ENCODE results near the gene TRIM28. TPM values are rescaled to one million over a fixed set of nuclear protein-coding genes. Genes with fewer than 3 reads are reported as not detected.

The TRIM28 gene
- total and polyA plus RNA-seq, 9 of the 15 experiments (the other 6 are each of a cell fraction or from before 2014, with no cell fraction given) = 12.1 to 797 (median 490) TPM

DNA sequence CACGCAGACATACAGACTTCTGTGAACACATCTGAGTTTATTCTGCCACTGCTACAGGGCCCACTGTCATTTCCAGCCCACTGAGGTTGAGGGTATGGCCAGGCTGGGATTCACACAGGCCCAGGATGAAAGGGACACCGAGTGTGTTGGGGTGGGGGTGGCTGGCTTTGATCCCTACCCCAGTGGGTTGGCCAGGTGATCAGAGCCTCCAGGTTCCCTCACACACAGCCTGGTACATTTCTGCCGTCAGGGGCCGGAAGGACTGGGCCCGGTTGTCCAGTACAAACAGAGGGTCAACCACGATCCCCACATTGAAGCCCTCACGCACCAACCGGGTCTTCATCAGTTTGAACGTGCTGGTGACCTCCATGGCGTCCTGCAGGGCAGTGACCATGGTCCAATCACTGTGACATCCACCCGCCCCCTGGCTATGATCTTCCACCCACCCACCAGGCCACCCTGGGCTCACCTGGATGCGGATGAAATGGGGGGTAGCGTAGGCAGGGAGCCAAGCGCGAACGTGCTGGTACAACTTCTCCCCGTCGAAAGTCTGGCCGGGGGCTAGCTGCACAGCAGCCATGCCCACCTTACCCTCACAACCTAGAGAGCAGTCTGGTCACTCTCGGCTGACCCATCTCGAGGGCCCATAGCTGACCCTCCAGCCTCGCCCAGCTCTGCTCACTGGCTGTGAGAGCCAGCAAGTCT is 45.4 kb upstream of the TRIM28 start (continued):
- TF ChIP-seq, protein P1, sequence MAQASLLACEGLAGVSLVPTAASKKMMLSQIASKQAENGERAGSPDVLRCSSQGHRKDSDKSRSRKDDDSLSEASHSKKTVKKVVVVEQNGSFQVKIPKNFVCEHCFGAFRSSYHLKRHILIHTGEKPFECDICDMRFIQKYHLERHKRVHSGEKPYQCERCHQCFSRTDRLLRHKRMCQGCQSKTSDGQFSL (CRISPR knock-in tag; IDR thresholded peaks at IDR 0.05) = 0 out of 2 replicates have a peak, but pooled peaks have one; percentile 10
- TF ChIP-seq, protein P1 (tag; IDR thresholded peaks at IDR 0.05) = no peak
- TF ChIP-seq, protein P2, sequence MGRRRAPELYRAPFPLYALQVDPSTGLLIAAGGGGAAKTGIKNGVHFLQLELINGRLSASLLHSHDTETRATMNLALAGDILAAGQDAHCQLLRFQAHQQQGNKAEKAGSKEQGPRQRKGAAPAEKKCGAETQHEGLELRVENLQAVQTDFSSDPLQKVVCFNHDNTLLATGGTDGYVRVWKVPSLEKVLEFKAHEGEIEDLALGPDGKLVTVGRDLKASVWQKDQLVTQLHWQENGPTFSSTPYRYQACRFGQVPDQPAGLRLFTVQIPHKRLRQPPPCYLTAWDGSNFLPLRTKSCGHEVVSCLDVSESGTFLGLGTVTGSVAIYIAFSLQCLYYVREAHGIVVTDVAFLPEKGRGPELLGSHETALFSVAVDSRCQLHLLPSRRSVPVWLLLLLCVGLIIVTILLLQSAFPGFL (CRISPR knock-in tag; IDR thresholded peaks at IDR 0.05) = no peak
- TF ChIP-seq ZNF239 (CRISPR knock-in tag; IDR thresholded peaks at IDR 0.05) (no peak), PHF20 (IDR thresholded peaks at IDR 0.05; ENCODE audit: partially characterized antibody) (no peak), ZNF589 (CRISPR knock-in tag; IDR thresholded peaks at IDR 0.05; ENCODE audit: low read depth) (no peak), ZKSCAN8 (CRISPR knock-in tag; IDR thresholded peaks at IDR 0.05) (no peak), NCOA6 (IDR thresholded peaks at IDR 0.05) (no peak), TCF7 (IDR thresholded peaks at IDR 0.05; ENCODE audit: borderline replicate concordance) (no peak), STAT5B (CRISPR knock-in tag; IDR thresholded peaks at IDR 0.05) (no peak), ETV1 (tag; conservative IDR thresholded peaks at IDR 0.05; ENCODE audit: low read depth) (peak; percentile 29; the same call in 1 of the 2 replicates), PHF8 (IDR thresholded peaks at IDR 0.05; ENCODE audit: borderline replicate concordance, low read length) (no peak), TAF15 (IDR thresholded peaks at IDR 0.05; ENCODE audit: low read depth, low read length) (no peak), ZNF695 (CRISPR knock-in tag; IDR thresholded peaks at IDR 0.05) (no peak), ZNF766 (CRISPR knock-in tag; conservative IDR thresholded peaks at IDR 0.05) (no peak), RNF2 (IDR thresholded peaks at IDR 0.05) (no peak), SETDB1 (IDR thresholded peaks at IDR 0.05; ENCODE audit: low read length) (no peak), RBFOX2 (IDR thresholded peaks at IDR 0.05; ENCODE audit: low read depth, low read length) (no peak), BRF1 (IDR thresholded peaks at IDR 0.05; ENCODE audit: borderline replicate concordance, extremely low read depth, insufficient read length) (no peak), ZNF57 (CRISPR knock-in tag; IDR thresholded peaks at IDR 0.05) (no peak), SAP30 (IDR thresholded peaks at IDR 0.05; ENCODE audit: borderline replicate concordance, insufficient read depth, low read depth, low read length, poor library complexity, severe bottlenecking) (peak; percentile 61), MBD2 (IDR thresholded peaks at IDR 0.05; ENCODE audit: borderline replicate concordance, low read depth) (no peak), ZNF707 (CRISPR knock-in tag; conservative IDR thresholded peaks at IDR 0.05) (no peak), NFATC3 (IDR thresholded peaks at IDR 0.05) (no peak)
- TF ChIP-seq, protein P3, sequence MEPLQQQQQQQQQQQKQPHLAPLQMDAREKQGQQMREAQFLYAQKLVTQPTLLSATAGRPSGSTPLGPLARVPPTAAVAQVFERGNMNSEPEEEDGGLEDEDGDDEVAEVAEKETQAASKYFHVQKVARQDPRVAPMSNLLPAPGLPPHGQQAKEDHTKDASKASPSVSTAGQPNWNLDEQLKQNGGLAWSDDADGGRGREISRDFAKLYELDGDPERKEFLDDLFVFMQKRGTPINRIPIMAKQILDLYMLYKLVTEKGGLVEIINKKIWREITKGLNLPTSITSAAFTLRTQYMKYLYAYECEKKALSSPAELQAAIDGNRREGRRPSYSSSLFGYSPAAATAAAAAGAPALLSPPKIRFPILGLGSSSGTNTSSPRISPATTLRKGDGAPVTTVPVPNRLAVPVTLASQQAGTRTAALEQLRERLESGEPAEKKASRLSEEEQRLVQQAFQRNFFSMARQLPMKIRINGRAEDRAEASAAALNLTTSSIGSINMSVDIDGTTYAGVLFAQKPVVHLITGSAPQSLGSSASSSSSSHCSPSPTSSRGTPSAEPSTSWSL (CRISPR knock-in tag; IDR thresholded peaks at IDR 0.05; ENCODE audit: borderline replicate concordance) = no peak

All from K562 (cell line).